RPMI8226 (cell line): ENCODE results near the gene ERC1.

Experiments used
- DNase-seq: peaks from one replicate; pipeline ENCODE4 v3.0.0-alpha.2; 2015

The ERC1 gene

GRCh38 chr12:1463073-1463905 is 472.3 kb downstream of the ERC1 start:
- DNase-seq, result no peak

GRCh38 chr12:1464925-1465324 is 473.9 kb downstream of the ERC1 start:
- no peak for DNase-seq

GRCh38 chr12:1465990-1466389 is 475.0 kb downstream of the ERC1 start:
- DNase-seq, result no peak

GRCh38 chr12:1466481-1467154 is 475.6 kb downstream of the ERC1 start:
- no peak for DNase-seq

GRCh38 chr12:1467710-1468109 is 476.7 kb downstream of the ERC1 start:
- no peak for DNase-seq

GRCh38 chr12:1469070-1469469 is 478.0 kb downstream of the ERC1 start:
- DNase-seq, result no peak

GRCh38 chr12:1470051-1470450 is 479.0 kb downstream of the ERC1 start:
- DNase-seq, result no peak

- DNase-seq, result no peak
These were observed 480.2 kb downstream of the ERC1 start for GRCh38 chr12:1471224-1471623.

GRCh38 chr12:1473418-1473817 is 482.4 kb downstream of the ERC1 start:
- DNase-seq, result no peak

- no peak for DNase-seq
These were observed 483.1 kb downstream of the ERC1 start for GRCh38 chr12:1474041-1474573.

- no peak for DNase-seq
These were observed 483.6 kb downstream of the ERC1 start for GRCh38 chr12:1474574-1475153.

- no peak for DNase-seq
These were observed 488.6 kb downstream of the ERC1 start for GRCh38 chr12:1479645-1480044.

- no peak for DNase-seq
These were observed 490.3 kb downstream of the ERC1 start for GRCh38 chr12:1481326-1481725.

GRCh38 chr12:1481906-1482305 is 490.9 kb downstream of the ERC1 start:
- DNase-seq, result no peak

GRCh38 chr12:1488908-1489381 is 497.9 kb downstream of the ERC1 start:
- DNase-seq, result no peak

- DNase-seq, result no peak
These were observed 501.1 kb downstream of the ERC1 start for GRCh38 chr12:1491983-1492697.

- no peak for DNase-seq
These were observed 502.9 kb downstream of the ERC1 start for GRCh38 chr12:1493781-1494565.

- no peak for DNase-seq
These were observed 503.8 kb downstream of the ERC1 start for GRCh38 chr12:1494856-1495255.

GRCh38 chr12:1496162-1496900 is 505.3 kb downstream of the ERC1 start:
- no peak for DNase-seq

GRCh38 chr12:1497161-1497560 is 506.1 kb downstream of the ERC1 start:
- DNase-seq, result no peak

- DNase-seq, result no peak
These were observed 507.2 kb downstream of the ERC1 start for GRCh38 chr12:1498199-1498740.
